Tibial nerve (tissue), 4 donors: ENCODE measurements around the gene DEK. TPM values are rescaled to one million over a fixed set of nuclear protein-coding genes. Genes with fewer than 3 reads are reported as not detected.
"Not testable (repeated sequence)": the region's sequence is repeated elsewhere in the genome, so short reads cannot be mapped to it uniquely, and the experiment has no call there.

Experiments
- DNase-seq, 2 donors: peaks; one replicate each; pipeline ENCODE4 v3.0.0-alpha.2; 2019; ENCODE audit warnings: low spot score in 2 of 2
- H3K27ac ChIP-seq, 4 donors: fragments of 200-600 bp; sonication (generic) in 3 of 4; one replicate each; pipeline ENCODE4 v1.5.1; 2017 to 2019; ENCODE audit warnings: mild to moderate bottlenecking in 1 of 4
- H3K27me3 ChIP-seq, 2 donors: fragments of 200-600 bp; sonication (generic) in 1 of 2; one replicate each; pipeline versions ENCODE4 v1.5.1 to v1.6.0; 2017 to 2019
- H3K36me3 ChIP-seq, 3 donors: fragments of 200-600 bp; sonication (generic); one replicate each; pipeline ENCODE4 v1.5.1; 2018 to 2019
- H3K4me1 ChIP-seq, 4 donors: fragments of 200-600 bp; sonication (generic) in 3 of 4; one replicate each; pipeline ENCODE4 v1.5.1; 2017 to 2019
- H3K4me3 ChIP-seq, 4 donors: fragments of 200-600 bp; sonication (generic) in 3 of 4; one replicate each; pipeline ENCODE4 v1.5.1; 2017 to 2019; ENCODE audit warnings: mild to moderate bottlenecking in 1 of 4, moderate library complexity in 1 of 4
- H3K9me3 ChIP-seq, 4 donors: fragments of 200-600 bp; sonication (generic) in 3 of 4; one replicate each; pipeline ENCODE4 v1.5.1; 2017 to 2019
- EP300 ChIP-seq, 2 donors: sonication (generic); formaldehyde crosslinking; IDR thresholded peaks; one replicate each; pipeline ENCODE4 v1.6.1; 2017; ENCODE audit warnings: antibody characterized with exemption in 2 of 2, mild to moderate bottlenecking in 1 of 2
- POLR2A ChIP-seq, 2 donors: fragments of 450-650 bp; IDR thresholded peaks; one replicate each; pipeline ENCODE4 v1.6.1; 2017; ENCODE audit warnings: antibody characterized with exemption in 2 of 2, mild to moderate bottlenecking in 2 of 2, moderate library complexity in 2 of 2
- WGBS, 2 donors: methylation state at CpG; one replicate each; pipeline ENCODE4 v1.1.5; 2018; 5-methylcytosine and 5-hydroxymethylcytosine counted together
- total RNA-seq, 4 donors: library from RNA; depleted of rRNA; stranded (reverse); fragments of >200 nt; gene quantifications; one replicate each; pipeline ENCODE4 v1.1.0, GENCODE V29; 2016
- TF ChIP-seq, protein P1 (sequence below), 5 experiments: fragments of 200-600 bp in 3 of 5; fragments of 450-650 bp in 2 of 5; sonication (generic) in 3 of 5; IDR thresholded peaks; one replicate each; pipeline ENCODE4 v1.5.1; 2016 to 2019; ENCODE audit warnings: antibody characterized with exemption in 5 of 5, mild to moderate bottlenecking in 3 of 5, moderate library complexity in 2 of 5

The DEK gene
- total RNA-seq, 4 donors from 2014 or later, result 112 to 147 (median 123) TPM

GRCh38 chr6:18210707-18211106 lies 53.6 kb downstream of the DEK start:
- no peaks in the 10 kb centered on the region for H3K9me3 ChIP-seq
- H3K36me3 ChIP-seq, result peaks cover 0 to 75% (median 0%) of the 10 kb centered on the region in 3 donors
- WGBS, 2 donors, result 87 to 90% methylated on average over 5 of the region's 5 CpGs
- no peak overlapping the region for H3K27ac ChIP-seq
- no peaks in the 10 kb centered on the region for H3K27me3 ChIP-seq
- DNase-seq, result no peak
- H3K4me3 ChIP-seq, result no peak overlapping the region
- no peaks in the 10 kb centered on the region for H3K4me1 ChIP-seq
- TF ChIP-seq, protein P1, sequence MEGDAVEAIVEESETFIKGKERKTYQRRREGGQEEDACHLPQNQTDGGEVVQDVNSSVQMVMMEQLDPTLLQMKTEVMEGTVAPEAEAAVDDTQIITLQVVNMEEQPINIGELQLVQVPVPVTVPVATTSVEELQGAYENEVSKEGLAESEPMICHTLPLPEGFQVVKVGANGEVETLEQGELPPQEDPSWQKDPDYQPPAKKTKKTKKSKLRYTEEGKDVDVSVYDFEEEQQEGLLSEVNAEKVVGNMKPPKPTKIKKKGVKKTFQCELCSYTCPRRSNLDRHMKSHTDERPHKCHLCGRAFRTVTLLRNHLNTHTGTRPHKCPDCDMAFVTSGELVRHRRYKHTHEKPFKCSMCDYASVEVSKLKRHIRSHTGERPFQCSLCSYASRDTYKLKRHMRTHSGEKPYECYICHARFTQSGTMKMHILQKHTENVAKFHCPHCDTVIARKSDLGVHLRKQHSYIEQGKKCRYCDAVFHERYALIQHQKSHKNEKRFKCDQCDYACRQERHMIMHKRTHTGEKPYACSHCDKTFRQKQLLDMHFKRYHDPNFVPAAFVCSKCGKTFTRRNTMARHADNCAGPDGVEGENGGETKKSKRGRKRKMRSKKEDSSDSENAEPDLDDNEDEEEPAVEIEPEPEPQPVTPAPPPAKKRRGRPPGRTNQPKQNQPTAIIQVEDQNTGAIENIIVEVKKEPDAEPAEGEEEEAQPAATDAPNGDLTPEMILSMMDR (IDR thresholded peaks at IDR 0.05), result no peak
- TF ChIP-seq EP300 (IDR thresholded peaks at IDR 0.05), result no peak
- TF ChIP-seq POLR2A (IDR thresholded peaks at IDR 0.05), result no peak

DNA sequence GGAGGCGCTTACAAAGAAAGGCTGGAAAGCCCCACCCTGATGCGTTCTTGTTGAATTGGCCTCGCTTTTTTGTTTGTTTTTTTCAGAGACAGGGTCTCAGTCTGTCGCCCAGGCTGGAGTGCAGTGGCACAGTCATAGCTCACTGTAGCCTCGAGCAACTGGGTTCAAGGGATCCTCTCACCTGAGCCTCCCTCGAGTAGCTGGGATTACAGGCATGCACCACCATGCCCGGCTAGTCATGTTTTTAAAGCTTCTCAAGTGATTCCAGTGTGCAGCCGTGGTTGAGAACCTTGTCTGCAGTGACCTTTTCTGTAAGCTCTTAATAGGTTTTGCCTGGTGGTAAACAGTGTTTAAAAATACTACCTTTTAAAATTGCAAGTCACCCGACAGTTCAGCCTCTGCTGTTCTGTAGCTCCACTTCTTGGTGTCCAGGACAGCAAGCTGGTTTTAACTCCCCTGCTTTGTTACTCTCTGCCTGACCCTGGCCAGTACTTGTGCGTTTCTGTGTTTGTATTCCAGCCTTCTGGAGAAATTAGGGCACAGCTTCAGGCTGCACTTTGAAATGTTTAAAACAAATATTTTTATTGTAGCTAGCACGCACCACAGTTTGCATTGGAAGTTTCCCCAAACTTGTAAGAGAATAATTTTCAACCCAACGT lies 54.7 kb downstream of the DEK start:
- Histone ChIP-seq H3K36me3 (peaks cover 0 to 70% (median 0%) of the 10 kb centered on the region in 3 donors), H3K27ac (no peak overlapping the region)
- 72 to 79% methylated on average over 12 of the region's 12 CpGs for WGBS, 2 donors

DNA sequence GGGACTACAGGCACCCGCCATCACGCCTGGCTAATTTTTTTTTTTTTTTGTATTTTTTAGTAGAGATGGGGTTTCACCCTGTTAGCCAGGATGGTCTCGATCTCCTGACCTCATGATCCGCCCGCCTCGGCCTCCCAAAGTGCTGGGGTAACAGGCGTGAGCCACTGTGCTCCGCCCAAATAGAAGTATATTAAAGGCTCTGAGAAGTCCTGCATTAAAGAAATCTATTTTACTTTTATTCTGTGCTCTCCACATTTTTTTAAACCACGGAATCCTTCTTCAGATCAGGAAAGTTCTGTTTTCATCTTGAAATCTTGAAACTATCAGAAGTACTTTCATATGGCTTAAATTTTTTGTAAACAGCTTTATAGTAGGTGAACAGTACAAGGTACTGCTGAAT lies 55.6 kb downstream of the DEK start:
- H3K4me1 ChIP-seq, H3K27ac ChIP-seq, H3K27me3 ChIP-seq, DNase-seq, H3K4me3 ChIP-seq, H3K9me3 ChIP-seq: not testable (repeated sequence)
- H3K36me3 ChIP-seq, result peaks cover 0 to 70% (median 0%) of the 10 kb centered on the region in 3 donors
- WGBS, 2 donors, result 94 to 97% methylated on average over 9 of the region's 9 CpGs

More for the DNA sequence above, 54.7 kb downstream of the DEK start:
- no peaks in the 10 kb centered on the region for H3K9me3 ChIP-seq
- DNase-seq, result no peak
- H3K4me3 ChIP-seq, result no peak overlapping the region
- TF ChIP-seq POLR2A (IDR thresholded peaks at IDR 0.05), result no peak
- TF ChIP-seq, protein P1 (IDR thresholded peaks at IDR 0.05), result no peak
- TF ChIP-seq EP300 (IDR thresholded peaks at IDR 0.05), result no peak
- H3K4me1 ChIP-seq, result no peaks in the 10 kb centered on the region
- H3K27me3 ChIP-seq, result no peaks in the 10 kb centered on the region

GRCh38 chr6:18207949-18208348 lies 56.4 kb downstream of the DEK start:
- Histone ChIP-seq H3K27me3 (no peaks in the 10 kb centered on the region), H3K9me3 (no peaks in the 10 kb centered on the region), H3K27ac (no peak overlapping the region), H3K36me3 (peaks cover 0 to 65% (median 0%) of the 10 kb centered on the region in 3 donors), H3K4me3 (no peak overlapping the region), H3K4me1 (no peaks in the 10 kb centered on the region)
- DNase-seq, result no peak
- no peak for TF ChIP-seq EP300 (IDR thresholded peaks at IDR 0.05)
- TF ChIP-seq, protein P1 (IDR thresholded peaks at IDR 0.05), result no peak
- TF ChIP-seq POLR2A (IDR thresholded peaks at IDR 0.05), result no peak
- 59 to 91% methylated on average over 2 of the region's 2 CpGs for WGBS, 2 donors

- Histone ChIP-seq H3K36me3 (peaks cover 0 to 62% (median 0%) of the 10 kb centered on the region in 3 donors), H3K4me3 (no peak overlapping the region), H3K4me1 (no peaks in the 10 kb centered on the region), H3K27me3 (no peaks in the 10 kb centered on the region), H3K9me3 (no peaks in the 10 kb centered on the region), H3K27ac (no peak overlapping the region)
- DNase-seq, result no peak
- no peak for TF ChIP-seq POLR2A (IDR thresholded peaks at IDR 0.05)
- TF ChIP-seq, protein P1 (IDR thresholded peaks at IDR 0.05), result no peak
- TF ChIP-seq EP300 (IDR thresholded peaks at IDR 0.05), result no peak
- 84 to 85% methylated on average over 8 of the region's 8 CpGs for WGBS, 2 donors
Measured at GRCh38 chr6:18207438-18207837, 56.9 kb downstream of the DEK start.
